Panc1 (cell line): ENCODE results near the gene UBE2E1. TPM values are rescaled to one million over a fixed set of nuclear protein-coding genes. Genes with fewer than 3 reads are reported as not detected.

Experiments used
- ATAC-seq: fragments of 200-7000 bp; cut with Tn5 transposase; 2 replicates; pipeline ENCODE4 v1.9.1; 2020; ENCODE audit warnings: mild to moderate bottlenecking, moderate library complexity
- BruUV-seq: library from RNA; stranded (reverse); fragments of 400-500 nt; replicated peaks from 2 replicates; lab custom pipeline; 2021; lab: Mats Ljungman, UMichigan
- CTCF ChIA-PET: fragments of 300-600 bp; sonication (Branson Sonifier 250); formaldehyde crosslinking; loops from one replicate; lab custom pipeline; 2022; ENCODE audit warnings: antibody characterized with exemption; lab: Charles Lee
- POLR2A ChIA-PET: fragments of 300-600 bp; sonication (Branson Sonifier 250); formaldehyde crosslinking; loops from one replicate; lab custom pipeline; 2022; ENCODE audit warnings: antibody characterized with exemption; lab: Charles Lee
- DNase-seq: peaks from one replicate; pipeline ENCODE4 v3.0.0-alpha.2; 2010; ENCODE audit warnings: low read depth, low spot score
- H3K27ac ChIP-seq: 2 replicates; pipeline ENCODE4 v1.5.1; 2011; ENCODE audit warnings: mild to moderate bottlenecking, low read length, inconsistent platforms
- H3K27me3 ChIP-seq: fragments of 200-500 bp; sonication (Bioruptor generic); 2 replicates; pipeline ENCODE4 v1.6.0; 2014; ENCODE audit warnings: low read length, inconsistent platforms; ENCODE audit not compliant: control insufficient read depth, insufficient read depth
- H3K36me3 ChIP-seq: fragments of 200-500 bp; sonication (Bioruptor generic); 2 replicates; pipeline ENCODE4 v1.5.1; 2014; ENCODE audit warnings: inconsistent platforms, mild to moderate bottlenecking, low read length, moderate library complexity; ENCODE audit not compliant: control insufficient read depth, insufficient read depth
- H3K4me1 ChIP-seq: 2 replicates; pipeline ENCODE4 v1.5.1; 2011; ENCODE audit warnings: inconsistent platforms, mild to moderate bottlenecking, low read length, moderate library complexity; ENCODE audit not compliant: control insufficient read depth, insufficient read depth
- H3K4me3 ChIP-seq, 2 experiments: 2 replicates each; pipeline ENCODE4 v1.5.1; 2011 to 2012; ENCODE audit warnings: low read depth in 2 of 2, low read length in 2 of 2, mild to moderate bottlenecking in 2 of 2, inconsistent platforms in 1 of 2, moderate library complexity in 1 of 2
- H3K9me3 ChIP-seq: fragments of 200-500 bp; sonication (Bioruptor generic); 2 replicates; pipeline ENCODE4 v1.5.1; 2014; ENCODE audit warnings: low read depth, mild to moderate bottlenecking, inconsistent platforms, low read length, moderate library complexity; ENCODE audit not compliant: control insufficient read depth, insufficient read depth
- CTCF ChIP-seq: fragments of 450-650 bp; IDR thresholded peaks from 2 replicates; pipeline ENCODE4 v1.5.1; 2017; ENCODE audit warnings: mild to moderate bottlenecking
- POLR2AphosphoS5 ChIP-seq: IDR thresholded peaks from 2 replicates; pipeline ENCODE4 v1.6.1; 2012; ENCODE audit warnings: mild to moderate bottlenecking, low read depth, low read length, moderate library complexity
- REST ChIP-seq, 2 experiments: IDR thresholded peaks; 2 replicates each; pipeline ENCODE4 v1.6.1; 2011 to 2012; ENCODE audit warnings: low read depth in 2 of 2, control low read depth in 1 of 2, low read length in 1 of 2, mild to moderate bottlenecking in 1 of 2, moderate library complexity in 1 of 2; ENCODE audit not compliant: insufficient read depth in 1 of 2
- SIN3A ChIP-seq: IDR thresholded peaks from 2 replicates; pipeline ENCODE4 v1.6.1; 2012; ENCODE audit warnings: low read depth, mild to moderate bottlenecking, low read length, moderate library complexity, borderline replicate concordance; ENCODE audit not compliant: insufficient read depth
- TCF7L2 ChIP-seq: IDR thresholded peaks from 2 replicates; pipeline ENCODE4 v1.6.1; 2011; ENCODE audit warnings: mild to moderate bottlenecking, low read depth, low read length, inconsistent platforms
- in situ Hi-C: cut with HindIII; loops from 2 replicates; pipeline ENCODE4 v1.10.0; 2016; ENCODE audit warnings: low sequenced_read_pairs, low pct_unique_long_range_greater_than_20kb
- intact Hi-C: fragments of 100-400 bp; cut with micrococcal nuclease; formaldehyde crosslinking; loops from one replicate; pipeline ENCODE4 v1.10.0; 2022; ENCODE audit not compliant: unreplicated experiment
- total RNA-seq: library from RNA; stranded (reverse); gene quantifications from one replicate; pipeline ENCODE4 v1.2.1, GENCODE V29; 2021; ENCODE audit not compliant: unreplicated experiment

Gene UBE2E1
- total RNA-seq, 1 experiment from 2014 or later, result 127 TPM

GRCh38 chr3:23835087-23835486 is 29.3 kb downstream of the UBE2E1 start:
- in situ Hi-C loops, result no loop called here
- ChIA-PET CTCF (no interaction called here), POLR2A (no interaction called here)
- H3K36me3 ChIP-seq, result no peaks in the 10 kb centered on the region; the same call in 1 of the 2 replicates
- H3K27me3 ChIP-seq, result no peaks in the 10 kb centered on the region
- no TSS peak for BruUV-seq
- no peak for DNase-seq
- H3K27ac ChIP-seq, result no peak overlapping the region
- TF ChIP-seq REST (IDR thresholded peaks at IDR 0.05; ENCODE audit: insufficient read depth in 1 of 2, low read depth in 2 of 2, low read length in 1 of 2), result no peak
- TF ChIP-seq TCF7L2, result no peak
- TF ChIP-seq POLR2AphosphoS5, result no peak
- no peak for TF ChIP-seq SIN3A
- TF ChIP-seq CTCF, result no peak
- H3K4me3 ChIP-seq, result no peak overlapping the region
- intact Hi-C loops, result no loop called here
- H3K9me3 ChIP-seq, result no peaks in the 10 kb centered on the region
- no peaks in the 10 kb centered on the region; the same call in 1 of the 2 replicates for H3K4me1 ChIP-seq
- no peak for ATAC-seq

GRCh38 chr3:23835802-23836201 is 30.0 kb downstream of the UBE2E1 start:
- Histone ChIP-seq H3K36me3 (no peaks in the 10 kb centered on the region; the same call in 1 of the 2 replicates), H3K27ac (no peak overlapping the region), H3K4me1 (peaks cover 3% of the 10 kb centered on the region; the same call in 1 of the 2 replicates), H3K4me3 (no peak overlapping the region), H3K9me3 (no peaks in the 10 kb centered on the region), H3K27me3 (no peaks in the 10 kb centered on the region)
- no peak for DNase-seq
- BruUV-seq, result no TSS peak
- in situ Hi-C loops (no loop called here), intact Hi-C loops (no loop called here)
- TF ChIP-seq SIN3A (no peak), TCF7L2 (no peak)
- no peak for ATAC-seq
- ChIA-PET POLR2A (no interaction called here), CTCF (no interaction called here)

- TF ChIP-seq POLR2AphosphoS5 (no peak), TCF7L2 (no peak), CTCF (no peak), REST (IDR thresholded peaks at IDR 0.05; ENCODE audit: insufficient read depth in 1 of 2, low read depth in 2 of 2, low read length in 1 of 2) (no peak), SIN3A (no peak)
- H3K4me3 ChIP-seq, result no peak overlapping the region
- peaks cover 3% of the 10 kb centered on the region; the same call in 1 of the 2 replicates for H3K4me1 ChIP-seq
- H3K27ac ChIP-seq, result no peak overlapping the region
- ChIA-PET POLR2A (no interaction called here), CTCF (no interaction called here)
- H3K27me3 ChIP-seq, result no peaks in the 10 kb centered on the region
- in situ Hi-C loops (no loop called here), intact Hi-C loops (no loop called here)
- no peaks in the 10 kb centered on the region for H3K9me3 ChIP-seq
- ATAC-seq (no peak), DNase-seq (no peak)
- BruUV-seq, result no TSS peak
- H3K36me3 ChIP-seq, result no peaks in the 10 kb centered on the region; the same call in 1 of the 2 replicates
Measured at GRCh38 chr3:23836536-23837230, 30.9 kb downstream of the UBE2E1 start.
